ENCODE results near the gene TPRG1L. TPM values are rescaled to one million over a fixed set of nuclear protein-coding genes. Genes with fewer than 3 reads are reported as not detected.

TPRG1L gene
- total RNA-seq, 2 experiments from 2014 or later: 9.5 to 10.0 TPM

DNA sequence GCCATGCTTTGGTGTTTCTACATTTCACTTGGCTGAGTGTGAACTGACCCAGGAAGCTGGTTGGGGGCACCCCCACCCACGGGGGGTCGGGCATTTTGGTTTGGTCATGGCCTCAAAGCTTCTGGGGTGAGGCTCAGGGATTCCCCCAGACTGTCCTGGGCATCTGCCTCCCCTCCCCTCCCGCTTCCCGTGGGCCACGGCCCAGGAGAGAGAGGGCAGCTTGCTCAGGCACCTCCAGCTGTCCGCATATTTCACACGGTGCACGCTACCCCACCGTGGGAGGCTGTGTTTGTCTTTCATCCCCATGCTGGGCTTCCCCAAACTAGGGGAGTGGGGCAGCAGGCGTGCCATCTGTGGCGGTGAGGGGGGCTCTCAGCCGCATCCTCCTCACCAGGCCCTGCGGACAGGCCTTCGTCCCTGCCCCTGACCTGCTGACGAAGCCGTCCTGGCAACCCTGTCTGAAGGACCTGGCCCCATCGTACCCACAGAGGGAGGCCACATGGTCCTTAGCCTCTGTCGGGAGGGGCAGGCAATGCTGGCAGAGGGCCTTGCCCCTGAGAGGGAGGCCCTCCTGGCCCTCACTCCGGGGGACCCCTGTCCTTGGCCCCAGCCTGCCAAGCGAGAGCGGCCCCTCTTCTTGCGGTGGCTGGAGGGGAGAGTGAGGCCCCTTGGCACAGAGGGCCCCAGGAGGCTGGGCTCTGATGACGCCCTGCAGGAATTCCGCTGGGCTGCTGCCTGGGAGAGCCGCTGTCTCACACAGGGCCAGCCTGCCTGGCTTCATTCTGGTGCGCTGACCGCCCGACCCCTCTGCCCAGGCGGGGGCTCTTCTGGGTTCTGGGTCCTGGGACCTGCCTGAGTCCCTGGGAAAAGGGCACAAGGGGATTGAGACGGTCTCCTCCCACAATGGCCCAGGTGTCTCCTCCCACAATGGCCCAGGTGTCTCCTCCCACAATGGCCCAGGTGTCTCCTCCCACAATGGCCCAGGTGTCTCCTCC lies 49.6 kb downstream of the TPRG1L start:
- no peak for DNase-seq
- H3K27ac Mint-ChIP-seq: no peak overlapping the region
- peaks cover 12% of the 10 kb centered on the region for H3K27me3 Mint-ChIP-seq
- no peaks in the 10 kb centered on the region for H3K9me3 Mint-ChIP-seq
- H3K4me3 Mint-ChIP-seq: no peak overlapping the region
- peaks cover 19% of the 10 kb centered on the region for H3K4me1 Mint-ChIP-seq
- H3K36me3 Mint-ChIP-seq: no peaks in the 10 kb centered on the region

DNA sequence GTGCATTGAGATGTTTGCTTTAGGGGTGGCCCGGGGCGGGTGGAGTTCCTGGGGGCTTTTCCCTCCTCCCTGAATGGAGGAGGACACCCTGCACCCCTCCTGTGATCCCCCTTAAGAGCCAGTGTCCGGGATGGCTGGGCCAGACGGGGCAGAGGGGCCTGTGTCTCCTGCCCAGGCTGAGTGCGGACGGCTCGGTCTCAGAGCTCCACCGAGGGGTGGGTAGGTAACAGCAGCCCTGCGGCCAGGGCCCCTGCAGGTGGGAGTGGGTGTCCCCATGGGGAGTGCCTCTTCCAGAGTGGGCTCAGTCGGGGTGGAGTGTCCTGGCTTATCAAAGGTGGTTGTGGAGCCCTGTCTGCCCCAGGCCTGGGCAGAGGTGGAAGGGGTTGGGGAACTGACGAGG lies 50.6 kb downstream of the TPRG1L start:
- H3K4me3 Mint-ChIP-seq: no peak overlapping the region
- no peaks in the 10 kb centered on the region for H3K36me3 Mint-ChIP-seq
- no peak for DNase-seq
- no peak overlapping the region for H3K27ac Mint-ChIP-seq
- H3K27me3 Mint-ChIP-seq: peaks cover 19% of the 10 kb centered on the region
- H3K4me1 Mint-ChIP-seq: peaks cover 19% of the 10 kb centered on the region
- H3K9me3 Mint-ChIP-seq: no peaks in the 10 kb centered on the region

DNA sequence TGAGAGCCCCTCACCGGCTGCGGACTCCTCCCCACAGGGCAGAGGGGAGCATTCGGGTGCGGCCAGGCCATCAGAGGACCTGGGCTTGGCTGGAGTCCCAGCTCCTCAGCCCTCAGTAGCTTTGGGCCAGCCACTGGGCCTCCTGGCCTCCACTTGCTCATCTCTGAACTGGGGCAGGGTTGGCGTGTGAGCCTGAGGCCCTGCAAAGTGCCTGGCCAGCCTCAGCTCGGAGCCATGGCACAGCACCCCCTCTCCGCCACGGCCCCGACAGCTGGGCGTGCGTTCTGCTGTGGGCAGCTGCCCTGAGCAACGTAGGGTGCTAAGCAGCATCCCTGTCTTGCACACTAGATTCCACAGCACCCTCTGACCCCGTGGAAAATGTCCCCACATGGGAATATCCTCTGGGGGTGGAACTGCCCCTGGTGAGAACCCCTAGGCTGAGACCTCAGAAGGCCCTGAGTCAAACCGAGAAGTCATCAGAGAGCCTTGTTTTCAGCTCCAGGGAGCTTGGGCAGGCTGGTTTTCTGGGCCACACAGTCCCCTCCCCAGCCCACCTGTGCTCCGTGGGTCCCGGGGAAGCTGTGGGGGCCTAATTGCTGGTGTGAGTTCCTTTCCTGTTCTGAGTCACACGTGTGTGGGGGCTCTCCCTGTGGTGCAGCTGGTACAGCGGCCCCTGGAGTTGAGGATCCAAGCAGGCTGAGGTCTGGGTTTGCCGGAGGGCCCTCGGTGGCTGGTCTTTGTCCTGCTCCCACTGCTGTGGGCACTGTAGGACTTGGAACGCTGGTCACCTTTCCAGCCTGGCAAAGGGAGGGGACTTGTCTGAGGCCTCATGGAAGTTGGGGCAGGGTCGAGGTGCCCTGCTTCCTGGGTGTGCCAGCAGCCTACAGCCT lies 52.0 kb downstream of the TPRG1L start:
- DNase-seq: peak; percentile 67
- no peaks in the 10 kb centered on the region for H3K36me3 Mint-ChIP-seq
- H3K27me3 Mint-ChIP-seq: peaks cover 14% of the 10 kb centered on the region
- H3K4me3 Mint-ChIP-seq: no peak overlapping the region
- no peaks in the 10 kb centered on the region for H3K9me3 Mint-ChIP-seq
- H3K27ac Mint-ChIP-seq: no peak overlapping the region
- H3K4me1 Mint-ChIP-seq: peaks cover 19% of the 10 kb centered on the region

DNA sequence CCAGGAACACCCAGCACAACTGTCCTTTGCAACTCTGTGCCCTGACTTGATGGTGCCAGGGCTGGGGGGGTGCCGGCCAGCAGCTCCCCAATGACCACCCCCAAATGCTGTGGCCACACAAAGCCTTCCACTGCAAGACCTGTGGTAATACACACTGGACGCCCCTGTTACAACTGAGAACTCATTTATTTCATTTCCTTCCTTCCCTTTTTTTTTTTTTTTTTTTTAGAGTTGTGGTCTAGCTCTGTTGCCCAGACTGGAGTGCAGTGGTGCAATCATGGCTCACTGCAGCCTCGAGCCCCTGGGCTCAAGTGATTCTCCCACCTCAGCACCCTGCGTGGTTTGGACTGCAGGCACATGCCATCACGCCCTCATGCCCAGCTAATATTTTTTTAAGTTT lies 52.7 kb downstream of the TPRG1L start:
- no peaks in the 10 kb centered on the region for H3K36me3 Mint-ChIP-seq
- H3K4me1 Mint-ChIP-seq: peaks cover 19% of the 10 kb centered on the region
- H3K9me3 Mint-ChIP-seq: no peaks in the 10 kb centered on the region
- no peak overlapping the region for H3K4me3 Mint-ChIP-seq
- no peak overlapping the region for H3K27ac Mint-ChIP-seq
- DNase-seq: no peak
- H3K27me3 Mint-ChIP-seq: peaks cover 14% of the 10 kb centered on the region

DNA sequence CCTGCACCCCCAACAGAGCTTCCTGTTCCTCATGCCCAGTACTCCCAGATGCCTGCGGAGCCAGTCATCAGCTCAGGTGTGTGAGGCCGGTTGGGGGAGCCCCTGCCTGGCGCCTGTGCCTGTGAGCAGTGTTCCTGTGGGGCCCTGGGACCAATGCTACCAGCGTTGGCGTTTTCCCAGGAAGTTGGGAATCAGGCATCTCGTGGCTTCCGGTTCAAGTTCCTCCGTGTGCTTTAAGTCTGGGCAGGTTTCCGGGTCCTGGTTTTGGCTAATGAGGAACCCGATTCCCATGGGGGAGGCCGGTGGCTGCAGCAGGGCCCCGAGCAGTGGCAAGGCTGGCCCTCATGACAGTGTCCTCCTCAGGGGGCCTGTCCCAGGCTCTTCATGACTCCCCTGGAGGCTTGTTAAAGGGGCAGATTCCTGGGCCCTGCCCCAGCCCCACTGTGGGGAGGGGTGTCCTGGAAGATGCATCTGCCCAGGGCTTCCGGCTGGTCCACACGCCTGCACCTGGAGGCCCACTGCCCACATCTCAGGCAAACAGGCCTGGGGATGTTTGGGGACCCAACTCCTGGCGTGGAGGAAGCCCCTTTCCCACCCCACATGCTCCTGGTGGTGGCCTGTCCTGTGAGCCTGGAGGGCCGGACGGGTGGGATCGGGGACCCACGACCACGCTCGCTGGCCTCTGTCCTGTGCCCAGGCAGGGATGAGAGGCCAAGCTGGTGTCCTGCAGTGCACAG lies 53.7 kb downstream of the TPRG1L start:
- Mint-ChIP-seq H3K4me3 (no peak overlapping the region), H3K27ac (no peak overlapping the region), H3K36me3 (no peaks in the 10 kb centered on the region), H3K9me3 (no peaks in the 10 kb centered on the region), H3K27me3 (peaks cover 14% of the 10 kb centered on the region), H3K4me1 (peaks cover 17% of the 10 kb centered on the region)
- DNase-seq: no peak

DNA sequence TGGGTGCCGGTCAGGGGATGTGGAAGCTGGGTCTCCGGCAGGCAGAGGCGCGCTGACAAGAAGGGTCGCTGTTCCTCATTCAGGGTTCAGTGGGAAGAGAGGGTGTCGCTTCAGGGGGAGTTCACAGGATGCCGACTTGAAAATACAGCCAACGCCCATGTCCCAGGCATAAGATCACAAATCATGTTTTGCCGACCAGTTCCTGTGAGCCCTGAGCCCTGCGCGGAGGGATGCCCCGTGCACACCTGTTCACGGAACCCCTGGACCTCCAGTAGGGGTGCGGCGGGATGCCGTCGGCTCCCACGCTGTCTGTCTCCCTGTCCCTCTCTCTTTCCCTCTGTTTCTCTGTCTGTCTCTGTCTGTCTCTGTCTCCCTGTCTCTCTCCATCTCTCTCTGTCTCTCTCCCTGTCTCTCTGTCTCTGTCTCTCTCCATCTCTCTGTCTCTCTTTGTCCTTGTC lies 54.3 kb downstream of the TPRG1L start:
- H3K36me3 Mint-ChIP-seq: no peaks in the 10 kb centered on the region
- H3K9me3 Mint-ChIP-seq: no peaks in the 10 kb centered on the region
- peaks cover 14% of the 10 kb centered on the region for H3K27me3 Mint-ChIP-seq
- H3K4me1 Mint-ChIP-seq: peaks cover 16% of the 10 kb centered on the region
- no peak overlapping the region for H3K27ac Mint-ChIP-seq
- DNase-seq: no peak
- no peak overlapping the region for H3K4me3 Mint-ChIP-seq

Other genes starting within 250 kb of the TPRG1L start
- gene ARHGEF16, start 170.3 kb upstream of the TPRG1L start, total RNA-seq: under 1 TPM in 1 of 2 experiments, not detected in 1; 0.12 TPM
- 1 to 10 TPM; 1.7 to 2.5 TPM for gene MEGF6, start 13.5 kb upstream of the TPRG1L start, total RNA-seq
- 10 to 100 TPM; 30.2 to 31.2 TPM for gene WRAP73, start 25.1 kb downstream of the TPRG1L start, total RNA-seq
- under 1 TPM; 0.50 to 0.58 TPM for gene TP73, start 27.5 kb downstream of the TPRG1L start, total RNA-seq
- gene CCDC27, start 127.4 kb downstream of the TPRG1L start, total RNA-seq: not detected
- 1 to 10 TPM; 1.5 to 1.8 TPM for gene SMIM1, start 147.7 kb downstream of the TPRG1L start, total RNA-seq
- gene LRRC47, start 171.5 kb downstream of the TPRG1L start, total RNA-seq: 10 to 100 TPM; 47.5 to 57.5 TPM
- gene CEP104, start 232.2 kb downstream of the TPRG1L start, total RNA-seq: 10 to 100 TPM; 28.8 to 40.1 TPM
- 10 to 100 TPM in 1 of 2 experiments, 1 to 10 TPM in 1; 8.8 to 11.1 TPM for gene DFFB, start 232.5 kb downstream of the TPRG1L start, total RNA-seq

Measured in activated naive CD8-positive, alpha-beta T cell treated with anti-CD3 and anti-CD28 coated beads for 36 hours (primary cell).